Measurements from ENCODE around the gene PCSK9. TPM values are rescaled to one million over a fixed set of nuclear protein-coding genes. Genes with fewer than 3 reads are reported as not detected.
A peak's percentile ranks its signal among the peaks of the same experiment; 100 is the strongest.
"Not testable (repeated sequence)": the region's sequence is repeated elsewhere in the genome, so short reads cannot be mapped to it uniquely, and the experiment has no call there.

The PCSK9 gene
- total RNA-seq, 2 donors from 2014 or later: not detected

GRCh38 chr1:55107101-55107500, 67.8 kb downstream of the PCSK9 start:
- DNase-seq (ENCODE audit: low spot score) (no peak), ATAC-seq (no peak)
- Mint-ChIP-seq H3K36me3 (peaks cover 30% of the 10 kb centered on the region), H3K4me1 (ENCODE audit: low read depth in 2 of 2) (peaks cover 0 to 10% of the 10 kb centered on the region in 2 donors), H3K27ac (no peak overlapping the region), H3K4me3 (no peak overlapping the region), H3K9me3 (no peaks in the 10 kb centered on the region), H3K27me3 (no peaks in the 10 kb centered on the region)

GRCh38 chr1:55109005-55109404, 69.7 kb downstream of the PCSK9 start:
- DNase-seq (ENCODE audit: low spot score); H3K27me3 Mint-ChIP-seq; H3K9me3 Mint-ChIP-seq; ATAC-seq; H3K4me3 Mint-ChIP-seq: not testable (repeated sequence)
- Mint-ChIP-seq H3K36me3 (peaks cover 43% of the 10 kb centered on the region), H3K4me1 (ENCODE audit: low read depth in 2 of 2) (peaks cover 8 to 15% of the 10 kb centered on the region in 2 donors), H3K27ac (peak overlapping the region in 1 of 2 donors; percentile 79)

Other genes starting within 250 kb of the PCSK9 start
- 1 to 10 TPM; 1.5 to 2.1 TPM for gene TTC22, start 238.2 kb upstream of the PCSK9 start, total RNA-seq
- gene DHCR24, start 152.4 kb upstream of the PCSK9 start, total RNA-seq: 100 to 1,000 TPM; 124 to 187 TPM
- not detected for gene TMEM61, start 58.9 kb upstream of the PCSK9 start, total RNA-seq
- gene BSND, start 40.6 kb upstream of the PCSK9 start, total RNA-seq: not detected
- 10 to 100 TPM; 66.8 to 83.1 TPM for gene USP24, start 175.8 kb downstream of the PCSK9 start, total RNA-seq

Measured in natural killer cell treated with Interleukin-12 subunit alpha and Interleukin-12 subunit beta and Interleukin-15 and Interleukin-18, amount 100 ng/mL, for 72 hours (primary cell).